DMS153 (cell line): ENCODE data around the gene MTUS2.

Source experiments
- DNase-seq: peaks from one replicate; lab custom pipeline; 2025; lab: John Stamatoyannopoulos, UW

MTUS2 gene

GRCh38 chr13:29525757-29526156 is 705.6 kb downstream of the MTUS2 start:
- DNase-seq, result no peak

GRCh38 chr13:29526741-29527140 is 706.6 kb downstream of the MTUS2 start:
- DNase-seq, result no peak

DNA sequence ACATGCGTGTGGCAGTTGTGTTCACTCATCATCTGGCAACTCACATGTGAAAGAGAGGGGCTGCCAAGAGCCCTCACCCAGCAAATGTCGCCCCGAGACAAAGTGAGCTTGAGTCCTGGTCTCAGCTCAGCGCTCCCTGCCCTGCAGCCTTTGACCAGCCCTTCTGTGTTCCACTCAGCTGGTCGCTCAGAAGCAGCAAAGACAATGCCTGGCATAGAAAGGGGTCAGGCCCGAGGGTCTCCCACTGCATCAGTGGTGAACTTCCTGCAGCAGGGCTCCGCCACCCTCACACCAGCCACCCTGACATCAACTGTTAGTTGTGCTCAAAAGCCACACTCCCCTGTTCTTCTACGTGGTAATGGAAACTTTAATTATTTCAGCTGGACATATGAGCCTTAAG is 707.4 kb downstream of the MTUS2 start:
- no peak for DNase-seq

- no peak for DNase-seq
These were observed 707.8 kb downstream of the MTUS2 start for GRCh38 chr13:29527916-29528315.

GRCh38 chr13:29529754-29530153 is 709.6 kb downstream of the MTUS2 start:
- no peak for DNase-seq

GRCh38 chr13:29530901-29531300 is 710.8 kb downstream of the MTUS2 start:
- DNase-seq, result no peak

DNA sequence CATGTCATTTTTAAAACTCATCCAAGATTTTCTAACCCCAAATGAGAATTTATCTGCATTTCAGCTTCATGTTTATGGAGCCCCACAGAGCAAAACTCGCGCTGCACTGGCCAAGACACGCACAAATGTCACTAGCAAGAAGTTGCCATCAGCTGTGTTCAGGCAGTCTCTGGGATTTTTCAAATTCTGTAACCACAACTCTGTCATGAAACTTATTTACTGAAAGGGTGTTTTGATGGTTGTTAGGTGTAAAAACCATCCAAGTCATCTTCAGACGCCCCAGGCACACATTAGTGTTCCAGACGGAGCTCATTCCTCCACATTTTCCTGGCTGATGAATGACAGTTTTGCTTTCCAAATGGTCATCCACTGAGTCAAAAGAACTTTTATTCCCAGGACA is 712.0 kb downstream of the MTUS2 start:
- no peak for DNase-seq

DNA sequence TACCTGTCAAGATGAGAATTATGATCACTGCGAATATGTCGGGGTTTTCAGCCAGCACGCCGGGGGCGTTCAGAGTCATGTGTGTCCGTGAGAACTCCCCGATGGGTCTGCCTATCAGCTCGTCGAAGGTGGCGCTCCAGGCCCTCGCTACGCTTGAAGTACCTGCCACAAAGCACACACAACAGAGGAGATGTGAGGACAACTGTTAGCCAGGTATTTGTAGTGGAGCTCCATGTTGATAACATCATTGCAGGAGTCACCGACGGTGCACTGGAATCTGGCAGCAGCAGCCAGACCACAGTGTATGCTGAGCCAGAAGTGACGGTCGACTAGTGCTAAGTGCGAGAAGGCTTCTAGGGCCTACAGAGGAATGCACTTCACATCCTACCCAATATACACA is 712.7 kb downstream of the MTUS2 start:
- DNase-seq, result no peak

GRCh38 chr13:29534083-29534482 is 713.9 kb downstream of the MTUS2 start:
- no peak for DNase-seq

GRCh38 chr13:29535663-29536655 is 715.8 kb downstream of the MTUS2 start:
- DNase-seq, result no peak

DNA sequence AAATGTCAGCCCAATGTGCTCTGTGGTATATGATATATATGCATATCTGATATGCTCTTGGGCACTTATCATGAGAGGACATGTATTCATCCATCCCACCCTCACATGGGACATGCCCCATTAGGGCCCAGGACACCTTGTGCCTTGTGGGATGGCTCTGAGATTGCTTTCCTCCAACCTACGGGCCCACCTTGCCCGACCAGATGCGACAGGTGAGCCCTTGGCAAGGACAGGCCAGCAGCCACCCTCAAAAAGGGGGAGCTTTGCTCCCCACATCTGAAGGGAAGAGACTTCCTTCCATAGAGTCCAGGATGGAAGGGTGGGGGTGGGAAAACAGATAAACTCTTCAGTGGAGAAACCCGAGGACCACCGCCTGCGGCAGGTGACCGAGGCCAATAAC is 716.7 kb downstream of the MTUS2 start:
- no peak for DNase-seq

DNA sequence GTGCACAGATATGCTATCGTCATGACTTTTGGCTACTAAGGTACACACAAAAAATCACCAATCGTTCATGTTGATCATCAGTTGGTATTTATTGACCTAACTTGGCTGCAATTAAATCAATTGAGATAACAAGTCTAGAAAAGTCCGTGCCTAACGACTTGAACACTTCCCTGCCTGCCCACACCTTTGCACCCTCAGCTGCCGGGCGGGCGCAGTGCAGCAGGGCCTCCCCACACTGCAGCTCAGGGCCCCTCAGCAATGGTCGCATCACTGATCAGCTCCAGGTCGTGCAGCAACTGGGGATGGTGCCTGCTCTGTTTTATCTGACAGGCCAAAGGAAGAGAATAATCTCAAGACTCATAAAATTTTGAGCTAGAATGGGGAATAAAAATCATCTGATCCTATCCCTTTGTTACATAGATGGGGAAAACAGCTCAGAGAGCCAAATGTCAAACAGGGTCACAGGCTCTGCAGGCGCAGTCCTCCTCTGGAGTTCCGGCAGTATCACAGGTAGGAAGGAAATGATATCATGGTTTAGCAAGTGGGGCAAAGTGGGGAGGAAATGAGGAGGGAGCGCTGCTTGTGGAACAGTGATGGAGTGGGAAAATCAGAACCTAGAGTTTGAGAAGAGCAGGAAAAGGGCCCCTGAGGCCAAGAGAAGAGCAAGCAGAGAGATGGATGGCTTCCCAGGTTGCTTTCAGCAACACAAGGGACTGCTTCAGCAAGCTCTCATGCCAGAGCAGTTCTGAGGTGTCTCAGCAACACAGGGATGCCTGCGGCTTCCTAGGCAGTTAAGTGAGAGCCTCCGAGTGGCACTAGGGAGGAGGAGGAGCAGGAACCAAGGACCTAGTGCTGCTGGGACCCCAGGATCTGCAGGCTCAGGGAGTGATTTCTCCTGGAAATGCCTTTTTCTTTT is 717.9 kb downstream of the MTUS2 start:
- no peak for DNase-seq

DNA sequence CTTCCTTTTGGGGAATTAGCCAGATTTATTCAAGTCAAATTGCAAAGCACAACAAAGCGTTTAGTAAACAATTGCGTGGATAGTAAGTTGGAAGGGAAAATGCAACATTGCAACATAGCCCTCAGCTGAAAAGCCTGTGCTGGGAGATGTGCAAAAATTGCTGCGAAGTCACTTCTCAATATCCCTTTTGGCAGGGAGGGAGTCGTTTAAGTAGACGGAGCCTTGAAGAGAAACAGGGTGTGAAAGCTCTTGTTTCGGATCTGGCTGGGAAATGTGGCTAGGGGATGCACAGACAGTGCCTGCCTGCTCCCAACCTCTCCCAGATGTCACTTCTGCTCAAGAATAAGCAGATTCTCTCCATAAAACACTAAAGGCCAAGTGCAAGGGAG is 718.5 kb downstream of the MTUS2 start:
- no peak for DNase-seq

- no peak for DNase-seq
These were observed 719.7 kb downstream of the MTUS2 start for GRCh38 chr13:29539856-29540255.

DNA sequence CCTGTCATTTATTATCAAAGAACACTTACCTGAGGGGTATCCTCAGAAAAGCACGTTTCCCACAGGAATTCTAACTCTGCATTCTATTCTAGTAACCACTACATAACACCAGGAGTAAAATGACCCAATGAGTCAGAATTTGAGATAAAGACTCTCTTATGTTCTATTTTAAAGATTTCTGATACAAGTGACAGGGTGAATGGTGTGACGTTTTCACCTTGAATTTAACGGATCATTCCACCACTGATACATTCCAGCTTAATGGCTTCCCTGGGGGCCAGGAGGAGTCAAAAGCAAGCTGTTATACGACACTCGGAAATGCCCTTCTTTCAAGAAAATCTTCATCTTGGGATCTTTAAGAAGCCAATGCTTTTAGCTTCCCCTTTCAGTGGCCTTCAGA is 720.2 kb downstream of the MTUS2 start:
- no peak for DNase-seq

GRCh38 chr13:29540799-29541198 is 720.7 kb downstream of the MTUS2 start:
- DNase-seq, result no peak

DNA sequence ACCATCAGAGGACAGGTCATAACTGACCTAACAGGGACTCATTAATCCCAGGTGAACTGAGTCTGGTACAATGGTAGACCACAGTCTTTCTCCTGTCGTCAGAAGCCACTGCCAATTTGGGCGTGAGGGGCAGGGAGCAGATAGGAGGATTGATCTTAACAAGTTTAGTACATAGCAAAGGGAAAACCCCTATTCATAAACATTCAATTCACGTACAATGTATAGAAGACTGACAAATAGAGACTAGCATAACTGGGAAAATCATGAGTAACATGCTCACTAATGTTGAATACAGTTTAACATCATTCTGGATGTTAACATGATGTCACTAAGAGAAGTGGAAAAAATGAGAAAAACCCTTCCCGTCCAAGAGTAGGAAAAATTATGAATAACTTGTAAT is 721.3 kb downstream of the MTUS2 start:
- DNase-seq, result no peak

DNA sequence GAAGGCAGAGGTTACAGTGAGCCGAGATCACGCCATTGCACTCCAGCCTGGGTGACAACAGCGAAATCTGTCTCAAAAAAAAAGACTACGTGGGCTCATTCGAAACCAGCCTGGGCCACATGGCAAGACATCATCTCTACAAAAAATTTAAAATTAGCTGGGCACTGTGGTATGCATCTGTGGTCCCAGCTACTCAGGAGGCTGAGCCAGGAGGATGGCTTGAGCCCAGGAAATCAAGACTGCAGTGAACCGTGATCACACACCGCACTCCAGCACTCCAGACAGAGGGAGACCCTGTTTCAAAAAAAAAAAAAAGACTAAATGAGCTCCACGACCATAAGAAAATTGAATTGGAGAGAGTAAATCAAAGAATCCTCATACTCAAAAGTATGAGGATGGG is 722.2 kb downstream of the MTUS2 start:
- no peak for DNase-seq

- DNase-seq, result no peak
These were observed 723.4 kb downstream of the MTUS2 start for GRCh38 chr13:29543230-29544215.

- DNase-seq, result no peak
These were observed 725.8 kb downstream of the MTUS2 start for GRCh38 chr13:29545988-29546387.

- DNase-seq, result no peak
These were observed 726.5 kb downstream of the MTUS2 start for GRCh38 chr13:29546662-29547061.

- no peak for DNase-seq
These were observed 727.0 kb downstream of the MTUS2 start for GRCh38 chr13:29547153-29547552.
